Uterus (tissue), 4 donors: Measurements from ENCODE around the gene RIC1. TPM values are rescaled to one million over a fixed set of nuclear protein-coding genes. Genes with fewer than 3 reads are reported as not detected.
"Not testable (repeated sequence)": the region's sequence is repeated elsewhere in the genome, so short reads cannot be mapped to it uniquely, and the experiment has no call there.

Source experiments
- DNase-seq, 2 donors: peaks; one replicate each; pipeline ENCODE4 v3.0.0-alpha.2; 2019 to 2020
- H3K27ac ChIP-seq, 2 donors: fragments of 200-600 bp; sonication (generic); 1 replicate in 1 of 2; 2 replicates in 1 of 2; pipeline ENCODE4 v1.5.1; 2016 to 2018
- H3K27me3 ChIP-seq, 2 donors: fragments of 200-600 bp; sonication (generic); one replicate each; pipeline ENCODE4 v1.5.1; 2018 to 2019; ENCODE audit warnings: control low read depth in 1 of 2
- H3K36me3 ChIP-seq, 2 donors: fragments of 200-600 bp; sonication (generic); one replicate each; pipeline ENCODE4 v1.5.1; 2019; ENCODE audit warnings: control low read depth in 1 of 2
- H3K4me1 ChIP-seq, 2 donors: fragments of 200-600 bp; sonication (generic); one replicate each; pipeline ENCODE4 v1.5.1; 2018 to 2019; ENCODE audit warnings: control low read depth in 1 of 2
- H3K4me3 ChIP-seq, 2 donors: fragments of 200-600 bp; sonication (generic); 1 replicate in 1 of 2; 2 replicates in 1 of 2; pipeline ENCODE4 v1.5.1; 2018 to 2019; ENCODE audit warnings: mild to moderate bottlenecking in 1 of 2
- H3K9me3 ChIP-seq, 2 donors: fragments of 200-600 bp; sonication (generic); one replicate each; pipeline ENCODE4 v1.5.1; 2019; ENCODE audit warnings: control low read depth in 1 of 2
- POLR2A ChIP-seq, 2 donors: fragments of 450-650 bp; IDR thresholded peaks; one replicate each; pipeline ENCODE4 v1.6.1; 2016; ENCODE audit warnings: antibody characterized with exemption in 2 of 2, mild to moderate bottlenecking in 1 of 2, moderate library complexity in 1 of 2
- intact Hi-C: fragments of 100-400 bp; cut with DNase I; formaldehyde crosslinking; loops from one replicate; pipeline ENCODE4 v1.15.1; 2023; ENCODE audit warnings: low total_unique reads
- total RNA-seq, 4 donors: library from RNA; depleted of rRNA in 3 of 4; stranded (reverse); fragments of >200 nt in 3 of 4; gene quantifications; one replicate each; pipeline versions ENCODE4 v1.1.0 to v1.2.4, GENCODE V29; 2014 to 2023
- TF ChIP-seq, protein P1 (sequence below), 4 experiments: fragments of 200-600 bp in 2 of 4; fragments of 450-650 bp in 2 of 4; sonication (generic) in 2 of 4; IDR thresholded peaks; one replicate each; pipeline ENCODE4 v1.5.1; 2016 to 2019; ENCODE audit warnings: antibody characterized with exemption in 4 of 4, mild to moderate bottlenecking in 2 of 4, moderate library complexity in 1 of 4
- donor health status: DM: yes; HTN: yes; CAD: no.

The RIC1 gene
- total RNA-seq, 4 donors from 2014 or later: 24.1 to 106 (median 52.5) TPM

DNA sequence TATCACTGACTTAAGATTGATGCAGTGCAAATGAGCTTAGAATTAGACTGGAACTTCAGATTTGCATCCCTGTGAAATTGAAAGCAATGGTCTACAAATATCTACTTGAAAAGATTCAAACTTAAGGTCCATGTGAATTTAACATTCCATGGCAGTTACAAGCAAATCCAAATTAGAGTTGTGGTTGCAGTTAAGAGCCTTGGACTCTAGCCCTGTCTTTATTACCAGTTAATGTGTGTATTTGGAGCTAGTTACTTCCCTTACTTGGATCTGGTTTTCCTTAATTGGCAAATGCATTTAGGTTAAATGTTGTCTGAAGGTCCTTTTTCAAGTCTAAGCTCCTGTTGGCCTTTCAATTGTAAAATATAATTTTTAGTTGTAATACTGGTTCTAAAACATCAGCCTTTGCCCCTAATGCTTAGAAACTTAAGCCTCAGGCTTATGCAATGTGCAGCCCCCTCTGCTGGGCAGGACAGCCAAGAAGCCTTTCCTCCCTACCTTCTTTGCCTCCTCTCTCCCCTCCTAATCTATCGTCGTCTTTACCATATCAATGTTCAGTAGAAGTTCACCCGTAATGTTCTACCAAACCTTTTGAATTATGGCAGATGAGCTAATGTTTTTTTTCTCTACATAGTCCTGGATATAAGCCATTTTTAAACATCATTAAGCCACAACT lies 144.6 kb downstream of the RIC1 start:
- Histone ChIP-seq H3K4me3 (no peak overlapping the region), H3K27ac (no peak overlapping the region), H3K4me1 (no peaks in the 10 kb centered on the region), H3K27me3 (no peaks in the 10 kb centered on the region), H3K36me3 (no peaks in the 10 kb centered on the region), H3K9me3 (peaks cover 0 to 5% of the 10 kb centered on the region in 2 donors)
- intact Hi-C loops: no loop called here
- no peak for DNase-seq
- TF ChIP-seq, protein P1, sequence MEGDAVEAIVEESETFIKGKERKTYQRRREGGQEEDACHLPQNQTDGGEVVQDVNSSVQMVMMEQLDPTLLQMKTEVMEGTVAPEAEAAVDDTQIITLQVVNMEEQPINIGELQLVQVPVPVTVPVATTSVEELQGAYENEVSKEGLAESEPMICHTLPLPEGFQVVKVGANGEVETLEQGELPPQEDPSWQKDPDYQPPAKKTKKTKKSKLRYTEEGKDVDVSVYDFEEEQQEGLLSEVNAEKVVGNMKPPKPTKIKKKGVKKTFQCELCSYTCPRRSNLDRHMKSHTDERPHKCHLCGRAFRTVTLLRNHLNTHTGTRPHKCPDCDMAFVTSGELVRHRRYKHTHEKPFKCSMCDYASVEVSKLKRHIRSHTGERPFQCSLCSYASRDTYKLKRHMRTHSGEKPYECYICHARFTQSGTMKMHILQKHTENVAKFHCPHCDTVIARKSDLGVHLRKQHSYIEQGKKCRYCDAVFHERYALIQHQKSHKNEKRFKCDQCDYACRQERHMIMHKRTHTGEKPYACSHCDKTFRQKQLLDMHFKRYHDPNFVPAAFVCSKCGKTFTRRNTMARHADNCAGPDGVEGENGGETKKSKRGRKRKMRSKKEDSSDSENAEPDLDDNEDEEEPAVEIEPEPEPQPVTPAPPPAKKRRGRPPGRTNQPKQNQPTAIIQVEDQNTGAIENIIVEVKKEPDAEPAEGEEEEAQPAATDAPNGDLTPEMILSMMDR (IDR thresholded peaks at IDR 0.05): no peak
- TF ChIP-seq POLR2A (IDR thresholded peaks at IDR 0.05): no peak

DNA sequence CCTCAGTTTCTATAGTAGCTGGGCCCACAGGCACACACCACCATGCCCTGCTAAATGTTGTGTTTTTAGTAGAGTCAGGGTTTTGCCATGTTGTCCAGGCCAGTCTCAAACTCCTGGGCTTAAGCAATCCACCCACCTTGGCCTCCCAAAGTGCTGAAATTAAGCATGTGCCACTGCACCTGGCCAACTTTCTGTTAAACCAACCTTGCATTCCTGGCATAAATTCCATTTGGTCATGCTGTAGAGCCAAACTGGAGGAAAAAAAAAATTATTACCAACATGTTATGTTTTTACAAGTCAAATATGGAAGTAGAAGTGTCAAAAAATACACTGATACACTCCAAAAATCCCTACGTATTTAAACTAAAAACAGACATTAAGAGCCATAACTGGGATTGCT lies 149.9 kb downstream of the RIC1 start:
- DNase-seq: no peak
- peaks cover 0 to 22% of the 10 kb centered on the region in 2 donors for H3K9me3 ChIP-seq
- no peak for TF ChIP-seq POLR2A (IDR thresholded peaks at IDR 0.05)

DNA sequence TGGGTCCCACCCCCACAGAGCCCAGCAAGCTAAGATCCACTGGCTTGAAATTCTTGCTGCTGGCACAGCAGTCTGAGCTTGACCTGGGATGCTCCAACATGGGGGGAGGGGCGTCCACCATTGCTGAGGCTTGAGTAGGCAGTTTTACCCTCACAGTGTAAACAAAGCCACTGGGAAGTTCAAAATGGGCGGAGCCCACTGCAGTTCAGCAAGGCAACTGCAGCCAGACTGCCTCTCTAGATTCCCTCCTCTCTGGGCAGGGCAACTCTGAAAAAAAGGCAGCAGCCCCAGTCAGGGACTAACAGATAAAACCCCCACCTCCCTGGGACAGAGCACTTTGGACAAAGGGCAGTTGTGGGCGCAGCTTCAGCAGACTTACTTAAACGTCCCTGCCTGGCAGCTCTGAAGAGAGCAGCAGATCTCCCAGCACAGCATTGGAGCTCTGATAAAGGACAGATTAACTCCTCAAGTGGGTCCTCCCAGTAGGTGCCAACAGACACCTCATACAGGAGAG lies 150.9 kb downstream of the RIC1 start:
- DNase-seq, H3K4me1 ChIP-seq, intact Hi-C loops, H3K36me3 ChIP-seq, H3K27ac ChIP-seq, H3K4me3 ChIP-seq, H3K27me3 ChIP-seq: not testable (repeated sequence)
- H3K9me3 ChIP-seq: peaks cover 0 to 22% of the 10 kb centered on the region in 2 donors

More for the DNA sequence above, 149.9 kb downstream of the RIC1 start:
- Histone ChIP-seq H3K27me3 (no peaks in the 10 kb centered on the region), H3K4me3 (no peak overlapping the region), H3K4me1 (no peaks in the 10 kb centered on the region), H3K36me3 (no peaks in the 10 kb centered on the region), H3K27ac (no peak overlapping the region)
- intact Hi-C loops: no loop called here

DNA sequence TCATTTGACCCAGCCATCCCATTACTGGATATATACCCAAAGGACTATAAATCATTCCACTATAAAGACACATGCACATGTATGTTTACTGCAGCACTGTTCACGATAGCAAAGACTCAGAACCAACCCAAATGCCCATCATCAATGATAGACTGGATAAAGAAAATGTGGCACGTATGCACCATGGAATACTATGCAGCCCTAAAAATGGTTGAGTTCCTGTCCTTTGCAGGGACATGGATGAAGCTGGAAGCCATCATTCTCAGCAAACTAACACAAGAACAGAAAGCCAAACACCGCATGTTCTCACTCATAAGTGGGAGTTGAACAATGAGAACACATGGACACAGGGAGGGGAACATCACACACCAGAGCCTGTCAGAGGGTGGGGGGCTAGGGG lies 154.5 kb downstream of the RIC1 start:
- H3K27me3 ChIP-seq, H3K4me1 ChIP-seq, intact Hi-C loops, H3K4me3 ChIP-seq, H3K36me3 ChIP-seq, DNase-seq, H3K27ac ChIP-seq: not testable (repeated sequence)
- H3K9me3 ChIP-seq: peaks cover 0 to 18% of the 10 kb centered on the region in 2 donors

DNA sequence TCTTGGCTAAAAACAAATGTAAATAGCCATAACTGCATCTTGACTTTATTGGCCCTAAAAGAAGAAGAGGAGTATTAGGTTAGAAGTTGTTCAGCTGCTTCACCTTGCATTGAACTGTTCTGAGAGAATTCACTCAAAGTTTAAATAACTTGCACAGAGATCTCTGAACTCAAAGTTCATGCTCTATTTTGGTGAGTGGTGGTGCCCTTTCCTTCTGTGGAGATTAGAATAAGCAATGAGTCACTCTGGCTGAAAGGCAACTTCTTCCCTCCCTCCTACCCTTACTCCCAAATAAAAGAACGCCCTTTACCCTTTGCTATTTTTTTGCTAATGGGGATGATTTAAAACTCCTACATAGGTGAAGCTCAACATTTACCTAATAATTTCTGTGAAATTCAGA lies 155.1 kb downstream of the RIC1 start:
- intact Hi-C loops: no loop called here
- H3K4me3 ChIP-seq: no peak overlapping the region

DNA sequence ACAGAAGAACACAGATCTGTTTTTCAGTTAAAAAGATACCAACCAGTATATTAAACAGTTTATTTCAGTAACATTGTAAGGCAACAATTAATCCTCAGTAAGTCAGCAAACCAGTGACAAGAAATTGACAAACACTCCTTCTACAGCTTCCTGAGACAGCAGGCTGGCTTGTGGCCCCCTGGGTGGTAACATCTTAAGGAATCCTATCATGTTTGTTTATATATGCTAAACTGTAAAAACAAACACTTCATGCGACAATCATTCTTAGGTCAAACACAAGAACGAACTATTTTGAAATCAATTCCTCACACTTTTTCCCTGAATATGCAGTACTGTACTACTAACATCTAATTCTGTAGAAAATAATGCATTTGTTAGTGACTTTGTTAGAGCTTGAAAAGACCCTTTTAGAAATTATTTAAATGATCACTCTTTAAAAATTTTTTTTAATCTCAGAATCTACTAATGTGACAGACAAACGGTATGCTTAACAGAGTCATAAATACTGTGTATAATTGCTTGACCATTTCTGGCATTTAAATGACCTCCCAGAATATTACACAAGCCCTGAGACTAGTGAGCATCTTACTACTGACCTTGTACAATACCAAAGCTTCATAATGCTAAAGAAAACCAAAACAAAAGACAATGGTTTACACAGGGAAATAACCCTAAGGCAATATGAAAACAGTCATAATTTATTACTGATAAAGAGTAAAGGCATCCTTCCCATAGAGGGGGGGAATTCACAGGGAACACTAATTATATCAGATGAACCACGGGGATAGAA lies 155.8 kb downstream of the RIC1 start:
- H3K27me3 ChIP-seq: no peaks in the 10 kb centered on the region
- intact Hi-C loops: no loop called here
- TF ChIP-seq, protein P1 (IDR thresholded peaks at IDR 0.05): no peak
- TF ChIP-seq POLR2A (IDR thresholded peaks at IDR 0.05): no peak
- no peaks in the 10 kb centered on the region for H3K36me3 ChIP-seq
- DNase-seq: no peak
- no peak overlapping the region for H3K27ac ChIP-seq
- peaks cover 0 to 12% of the 10 kb centered on the region in 2 donors for H3K9me3 ChIP-seq
- H3K4me1 ChIP-seq: no peaks in the 10 kb centered on the region
- no peak overlapping the region for H3K4me3 ChIP-seq

More for the DNA sequence above, 155.1 kb downstream of the RIC1 start:
- TF ChIP-seq POLR2A (IDR thresholded peaks at IDR 0.05): no peak
- TF ChIP-seq, protein P1 (IDR thresholded peaks at IDR 0.05): no peak
- Histone ChIP-seq H3K36me3 (no peaks in the 10 kb centered on the region), H3K27ac (no peak overlapping the region), H3K4me1 (no peaks in the 10 kb centered on the region), H3K27me3 (no peaks in the 10 kb centered on the region), H3K9me3 (peaks cover 0 to 12% of the 10 kb centered on the region in 2 donors)
- no peak for DNase-seq
